HepG2 (cell line): Measurements from ENCODE around the gene OGFOD3. TPM values are rescaled to one million over a fixed set of nuclear protein-coding genes. Genes with fewer than 3 reads are reported as not detected.
A peak's percentile ranks its signal among the peaks of the same experiment; 100 is the strongest.

Experiments
- CHD2 ChIP-seq: IDR thresholded peaks from 2 replicates; pipeline ENCODE4 v1.6.1; 2011; ENCODE audit warnings: low read depth, low read length, improper control_type of control experiment
- EED ChIP-seq: sonication (generic); formaldehyde crosslinking; IDR thresholded peaks from 2 replicates; pipeline ENCODE4 v1.5.0; 2020; ENCODE audit warnings: mild to moderate bottlenecking, missing genetic modification reagents
- MTA1 ChIP-seq: sonication (generic); formaldehyde crosslinking; IDR thresholded peaks from 2 replicates; pipeline ENCODE4 v1.4.0; 2020; ENCODE audit warnings: missing genetic modification reagents, mild to moderate bottlenecking, borderline replicate concordance
- MYC ChIP-seq: sonication (generic); formaldehyde crosslinking; IDR thresholded peaks from 2 replicates; pipeline ENCODE4 v1.9.0; 2021; ENCODE audit warnings: missing genetic modification reagents, borderline replicate concordance
- NFAT5 ChIP-seq: sonication (generic); formaldehyde crosslinking; IDR thresholded peaks from 2 replicates; pipeline ENCODE4 v1.4.0; 2020; ENCODE audit warnings: missing genetic modification reagents
- PRDM15 ChIP-seq: sonication (generic); formaldehyde crosslinking; IDR thresholded peaks from 2 replicates; pipeline ENCODE4 v1.4.0; 2020; ENCODE audit warnings: missing genetic modification reagents
- SIN3B ChIP-seq: fragments of 150-350 bp; IDR thresholded peaks from 2 replicates; pipeline ENCODE4 v1.6.1; 2014; ENCODE audit warnings: low read length
- ZBTB20 ChIP-seq: sonication (generic); formaldehyde crosslinking; IDR thresholded peaks from 2 replicates; pipeline ENCODE4 v1.8.1; 2023; ENCODE audit warnings: missing genetic modification reagents, low read depth, mild to moderate bottlenecking, borderline replicate concordance
- ZBTB8A ChIP-seq: sonication (generic); formaldehyde crosslinking; IDR thresholded peaks from 2 replicates; pipeline ENCODE4 v1.4.0; 2020; ENCODE audit warnings: mild to moderate bottlenecking, low read depth, missing genetic modification reagents, borderline replicate concordance
- ZFP36L1 ChIP-seq: sonication (generic); formaldehyde crosslinking; IDR thresholded peaks from 2 replicates; pipeline ENCODE4 v1.8.0; 2022; ENCODE audit warnings: mild to moderate bottlenecking, missing genetic modification reagents, moderate library complexity
- ZNF143 ChIP-seq: sonication (generic); formaldehyde crosslinking; IDR thresholded peaks from 2 replicates; pipeline ENCODE4 v1.4.0; 2020; ENCODE audit warnings: missing genetic modification reagents
- ZNF232 ChIP-seq: sonication (generic); formaldehyde crosslinking; IDR thresholded peaks from 2 replicates; pipeline ENCODE4 v1.4.0; 2020; ENCODE audit warnings: missing genetic modification reagents, borderline replicate concordance
- ZNF326 ChIP-seq: sonication (generic); formaldehyde crosslinking; IDR thresholded peaks from 2 replicates; pipeline ENCODE4 v1.4.0; 2020; ENCODE audit warnings: missing genetic modification reagents, borderline replicate concordance
- ZNF549 ChIP-seq: sonication (generic); formaldehyde crosslinking; IDR thresholded peaks from 2 replicates; pipeline ENCODE4 v1.5.0; 2020; ENCODE audit warnings: missing genetic modification reagents
- ZNF556 ChIP-seq: sonication (generic); formaldehyde crosslinking; IDR thresholded peaks from 2 replicates; pipeline ENCODE4 v1.4.0; 2020; ENCODE audit warnings: mild to moderate bottlenecking, missing genetic modification reagents, borderline replicate concordance
- polyA plus RNA-seq, 8 experiments: library from polyadenylated mRNA; depleted of rRNA in 3 of 8; stranded (reverse) in 7 of 8; unstranded in 1 of 8; fragments of >200 nt; fragmentation: Illumina TruSeq in 4 of 8; extraction: Trizol in 4 of 8; gene quantifications; 2 replicates each; pipeline versions ENCODE4 v1.2.1 to v1.2.3, GENCODE V29; 2011 to 2016; ENCODE audit warnings: low read depth in 4 of 8, missing spikeins in 1 of 8, mixed read lengths in 1 of 8; ENCODE audit not compliant: insufficient read depth in 1 of 8
- total RNA-seq, 5 experiments: library from RNA; depleted of rRNA; stranded (reverse); fragments of >200 nt; fragmentation: Illumina TruSeq; extraction: Trizol; gene quantifications; 2 replicates each; pipeline ENCODE4 v1.2.3, GENCODE V29; 2016; ENCODE audit warnings: low read depth in 1 of 5

The OGFOD3 gene
- total and polyA plus RNA-seq, 2 of the 13 experiments (the other 11 are each of a cell fraction or from before 2014, with no cell fraction given) = 40.0 to 42.1 TPM

GRCh38 chr17:82414548-82415281 is 3.7 kb downstream of the OGFOD3 start (continued):
- TF ChIP-seq ZFP36L1 (CRISPR knock-in tag) (0 out of 2 replicates have a peak, but pooled peaks have one; percentile 80), PRDM15 (CRISPR knock-in tag) (peak; percentile 75; the same call in 1 of the 2 replicates), SIN3B (no peak), ZNF549 (CRISPR knock-in tag) (peak; percentile 68; the same call in 1 of the 2 replicates), ZNF326 (no peak), ZNF143 (CRISPR knock-in tag) (peak; percentile 51; the same call in 1 of the 2 replicates), ZBTB8A (CRISPR knock-in tag) (no peak), MTA1 (no peak), EED (CRISPR knock-in tag) (no peak), MYC (CRISPR knock-in tag) (peak; percentile 68; the same call in 1 of the 2 replicates), ZNF556 (CRISPR knock-in tag) (no peak), ZBTB20 (CRISPR knock-in tag) (peak; percentile 96; the same call in 1 of the 2 replicates), CHD2 (no peak), ZNF232 (CRISPR knock-in tag) (peak; percentile 99), NFAT5 (peak; percentile 98)
